ENCODE data around the gene TMEM131.

The TMEM131 gene

DNA sequence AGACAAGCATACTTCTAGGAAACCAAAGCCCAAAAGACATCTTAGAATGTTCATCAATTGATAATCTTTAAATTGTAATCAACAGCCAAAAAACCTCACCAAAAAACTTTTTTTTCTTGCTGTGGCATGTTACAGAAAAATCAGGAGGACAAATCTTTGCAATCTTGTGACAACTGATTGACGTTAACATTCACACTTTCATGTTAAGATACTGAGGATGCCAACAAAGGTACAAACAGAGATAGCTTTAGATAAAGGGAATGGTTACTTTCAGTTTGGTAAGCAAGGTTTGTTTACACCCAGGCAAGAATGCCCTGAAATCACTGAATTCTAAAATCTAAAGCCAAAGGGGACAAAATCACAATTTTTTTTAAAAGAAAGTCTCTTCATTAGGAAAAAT, 190.0 kb downstream of the TMEM131 start:
- no peak for DNase-seq (ENCODE audit: low spot score)

DNA sequence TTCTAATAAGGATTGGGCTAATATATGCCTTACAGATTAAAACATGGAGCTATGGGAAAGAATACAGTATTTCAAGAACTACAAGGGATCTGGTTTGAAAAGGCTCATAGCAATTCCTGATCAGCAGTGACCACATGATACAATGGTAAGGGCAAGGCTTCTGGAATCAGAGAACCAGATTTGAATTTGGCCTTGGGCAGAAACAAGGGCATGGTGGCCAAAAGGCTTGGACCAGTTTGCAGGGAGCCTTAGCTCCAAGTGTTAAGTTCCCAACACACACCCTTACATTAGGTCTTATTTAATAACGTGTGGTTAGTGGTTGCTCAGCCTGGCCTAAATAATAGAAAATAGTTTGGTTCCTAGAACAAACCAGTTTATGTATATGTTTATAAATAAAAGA, 194.7 kb downstream of the TMEM131 start:
- no peak for DNase-seq (ENCODE audit: low spot score)

DNA sequence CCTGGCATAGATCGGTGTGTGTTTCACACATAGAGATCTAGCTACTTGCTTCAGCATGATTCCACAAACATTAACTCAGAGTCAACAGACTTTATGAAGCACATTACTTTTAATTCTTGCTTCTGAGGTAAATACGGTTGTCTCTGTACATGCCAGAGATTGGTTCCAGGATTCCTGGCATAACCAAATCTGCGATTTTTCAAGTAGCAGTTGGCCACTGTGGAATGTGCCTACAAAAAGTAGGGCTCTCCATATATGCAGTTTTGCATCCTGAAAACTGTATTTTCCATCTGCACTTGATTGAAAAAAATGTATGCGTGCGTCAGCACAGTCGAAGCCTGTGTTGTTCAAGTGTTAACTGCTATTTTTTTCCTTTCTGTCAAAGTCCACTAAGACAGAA, 197.3 kb downstream of the TMEM131 start:
- DNase-seq (ENCODE audit: low spot score) = no peak

DNA sequence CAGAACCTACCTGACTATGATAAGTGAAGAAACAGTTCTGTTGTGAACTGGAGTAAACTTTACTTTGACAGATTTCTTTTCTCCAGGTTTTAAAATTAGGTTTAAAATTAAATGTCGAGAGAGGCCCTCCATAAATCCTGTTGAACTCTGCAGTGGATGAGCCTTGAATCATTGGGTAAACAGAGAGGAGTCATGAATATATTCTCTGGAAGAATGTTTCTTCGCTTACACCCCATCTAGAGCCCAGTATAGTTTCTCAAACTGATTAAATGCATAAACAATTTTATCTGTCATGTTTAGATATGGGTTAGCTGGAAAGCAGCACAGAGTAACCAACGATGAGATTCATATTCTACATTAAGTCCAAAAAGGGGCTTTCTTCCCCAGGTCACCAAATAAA, 198.4 kb downstream of the TMEM131 start:
- no peak for DNase-seq (ENCODE audit: low spot score)

DNA sequence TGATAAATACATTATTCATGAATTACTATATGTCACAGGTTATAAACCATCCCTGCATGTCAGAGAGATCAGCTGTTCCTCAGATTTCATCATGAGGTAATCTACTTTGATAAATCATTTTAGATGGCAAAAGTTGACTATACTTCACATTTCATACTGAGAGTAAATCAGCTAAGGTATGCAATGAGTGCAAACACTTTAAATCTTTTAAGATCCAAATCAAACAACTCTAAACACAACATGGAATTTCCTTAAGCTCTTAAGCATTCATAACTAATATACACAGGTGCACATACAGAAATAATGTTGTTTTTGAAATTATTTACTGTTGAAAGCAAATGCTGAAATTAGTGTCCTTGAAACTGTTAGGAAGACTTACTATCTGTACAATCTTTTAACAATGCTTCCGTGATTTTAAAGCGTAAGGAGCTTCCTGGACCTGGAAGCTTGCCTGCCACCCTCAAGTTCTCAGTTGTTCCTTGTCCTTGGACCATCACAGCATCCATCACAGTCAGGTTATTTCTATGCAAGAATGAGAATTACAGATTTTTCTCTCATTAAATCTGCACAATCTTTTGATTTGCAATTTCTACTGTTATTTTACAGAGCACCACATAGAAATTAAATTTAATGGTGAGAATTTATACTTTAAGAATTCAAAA, 199.2 kb downstream of the TMEM131 start:
- DNase-seq (ENCODE audit: low spot score) = no peak

DNA sequence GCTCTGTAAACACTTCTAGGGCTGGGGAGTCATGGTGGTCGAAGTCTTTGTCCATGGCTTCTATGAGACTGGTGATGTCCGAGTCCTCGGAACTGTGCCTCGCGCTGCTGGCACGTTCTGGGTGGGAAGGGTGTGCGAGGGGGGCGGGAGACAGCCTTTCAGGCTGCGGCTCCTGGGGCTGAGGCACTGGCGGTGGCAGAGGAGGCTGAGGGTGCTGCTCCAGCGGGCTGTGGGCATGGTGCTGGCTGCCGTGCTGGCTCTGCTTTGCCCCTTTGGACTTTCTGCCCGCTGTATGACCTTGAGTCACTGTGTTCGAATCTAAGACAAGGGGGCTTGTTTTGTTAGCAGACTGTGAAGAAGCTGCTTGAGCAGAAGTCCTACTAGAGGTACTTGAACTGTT, 203.3 kb downstream of the TMEM131 start:
- DNase-seq (ENCODE audit: low spot score) = no peak

DNA sequence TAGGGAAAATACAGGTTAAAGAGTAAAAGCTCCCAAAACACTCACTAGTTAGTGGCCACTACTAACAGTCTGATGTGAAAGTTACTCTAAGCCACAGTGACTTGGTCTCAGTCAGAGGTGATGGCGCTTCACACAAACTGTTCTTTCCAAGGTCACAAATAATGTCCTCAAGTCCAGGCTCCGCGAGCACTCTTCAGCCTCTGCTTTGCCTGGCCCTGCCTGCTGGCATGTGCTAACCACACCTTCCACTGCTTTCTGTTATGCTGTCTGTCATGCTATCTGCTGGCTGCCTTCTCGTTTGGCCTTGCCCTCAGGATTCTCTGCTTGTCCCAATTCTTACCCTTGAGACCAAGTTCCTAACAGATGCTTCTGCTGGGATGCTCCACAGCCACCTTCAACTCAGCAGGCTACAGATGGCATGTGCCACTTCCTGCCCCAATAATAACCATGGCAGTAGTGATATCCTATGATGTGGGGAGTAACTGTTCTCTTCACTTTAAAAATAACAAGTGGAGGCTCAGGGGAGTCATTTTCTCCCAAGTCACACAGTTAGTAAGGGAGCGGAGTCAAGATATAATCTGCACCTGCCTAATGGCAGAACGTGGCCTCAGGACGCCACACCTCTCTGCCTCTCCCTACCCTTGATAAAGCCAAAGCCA, 206.6 kb downstream of the TMEM131 start:
- DNase-seq (ENCODE audit: low spot score) = no peak

DNA sequence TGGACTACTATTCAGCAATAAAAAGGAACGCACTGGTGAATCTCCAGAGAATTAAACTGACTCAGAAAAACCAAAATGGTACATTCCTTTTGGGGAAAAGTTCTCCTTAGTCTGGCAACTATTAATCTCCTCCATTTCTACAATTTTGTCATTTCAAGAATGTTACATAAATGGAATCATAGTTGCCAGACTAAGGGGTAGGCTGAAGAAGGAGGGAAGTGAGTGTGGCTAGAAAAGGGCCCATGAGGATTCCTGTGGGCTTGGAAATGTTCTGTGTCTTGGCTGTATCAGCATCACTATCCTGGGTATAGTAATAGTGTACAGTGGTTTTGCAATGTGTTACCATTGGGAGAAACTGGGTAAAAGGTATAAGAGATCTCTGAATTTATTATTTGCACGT, 209.9 kb downstream of the TMEM131 start:
- no peak for DNase-seq (ENCODE audit: low spot score)

DNA sequence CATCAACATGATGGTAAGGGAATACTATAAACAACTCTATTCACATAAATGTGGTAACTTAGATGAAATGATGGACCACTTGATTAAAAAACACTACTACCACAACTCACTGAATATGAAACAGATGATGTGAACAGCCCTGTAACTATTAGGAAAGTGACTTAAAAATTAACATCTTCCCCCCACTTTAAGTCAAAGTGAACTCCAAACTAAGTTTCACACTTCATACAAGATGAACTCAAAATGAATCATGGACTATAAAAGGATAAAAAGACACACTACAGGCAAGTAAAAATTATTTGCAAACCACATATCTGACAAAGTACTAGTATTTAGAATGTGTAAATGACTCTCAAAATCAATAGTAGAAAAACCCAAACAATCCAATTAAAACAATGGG, 210.8 kb downstream of the TMEM131 start:
- DNase-seq (ENCODE audit: low spot score) = no peak

DNA sequence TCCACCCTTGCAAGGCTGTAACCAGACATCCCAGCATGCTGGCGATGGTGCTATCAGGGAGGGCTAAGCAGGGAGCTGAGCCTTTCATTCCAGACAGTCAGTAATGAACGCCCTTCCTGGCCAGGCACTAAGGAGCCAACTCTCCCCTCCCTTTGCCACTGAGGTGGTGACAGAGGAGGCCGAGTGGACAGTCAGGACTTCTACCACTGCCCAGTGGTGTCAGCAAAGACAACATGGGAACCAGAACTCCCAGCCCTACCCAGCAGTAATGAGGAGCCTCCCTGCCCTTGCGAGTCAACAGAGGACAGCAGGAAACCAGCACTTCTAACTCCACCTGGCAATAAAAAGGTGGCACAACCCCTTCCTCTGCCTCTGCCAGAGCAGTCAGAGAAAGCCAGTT, 213.8 kb downstream of the TMEM131 start:
- no peak for DNase-seq (ENCODE audit: low spot score)

DNA sequence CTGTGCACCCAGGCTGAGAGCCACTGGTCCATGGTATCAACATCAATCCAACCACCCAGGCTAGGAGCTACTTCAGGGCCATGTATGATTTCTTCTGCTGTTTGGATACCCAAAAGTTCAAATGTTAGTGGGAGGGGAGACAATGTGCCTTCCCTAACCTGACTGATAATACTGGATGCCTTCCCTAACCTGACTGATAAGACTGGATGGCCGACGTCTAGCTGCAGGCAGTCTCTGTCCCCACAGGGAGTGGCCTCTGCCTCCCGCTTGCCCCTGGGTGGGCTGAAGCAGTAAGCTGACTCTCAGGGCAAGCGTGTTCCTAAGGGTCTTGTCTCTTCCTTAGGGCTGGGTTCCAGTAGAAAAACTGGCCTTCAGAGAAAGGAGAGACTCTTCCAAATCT, 216.6 kb downstream of the TMEM131 start:
- no peak for DNase-seq (ENCODE audit: low spot score)

DNA sequence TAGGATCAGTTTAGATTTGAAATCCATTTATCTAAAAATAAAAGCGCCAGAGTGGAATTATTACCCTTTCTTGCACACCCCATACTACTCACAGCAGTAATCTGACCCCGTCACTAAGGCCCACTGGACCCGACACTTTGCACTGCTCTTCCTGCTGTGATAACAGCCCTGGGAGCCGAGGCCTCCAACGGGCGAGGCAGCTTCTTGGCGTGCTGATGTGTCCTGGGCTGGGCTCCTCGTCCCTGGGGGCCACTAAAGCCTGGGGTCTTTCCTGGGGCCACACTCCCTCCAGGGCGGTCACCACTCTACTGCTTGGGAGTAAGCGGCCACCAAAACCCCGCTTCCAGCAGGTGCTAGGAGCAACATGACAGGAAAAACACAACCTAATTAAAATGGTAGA, 220.7 kb downstream of the TMEM131 start:
- DNase-seq (ENCODE audit: low spot score) = no peak

DNA sequence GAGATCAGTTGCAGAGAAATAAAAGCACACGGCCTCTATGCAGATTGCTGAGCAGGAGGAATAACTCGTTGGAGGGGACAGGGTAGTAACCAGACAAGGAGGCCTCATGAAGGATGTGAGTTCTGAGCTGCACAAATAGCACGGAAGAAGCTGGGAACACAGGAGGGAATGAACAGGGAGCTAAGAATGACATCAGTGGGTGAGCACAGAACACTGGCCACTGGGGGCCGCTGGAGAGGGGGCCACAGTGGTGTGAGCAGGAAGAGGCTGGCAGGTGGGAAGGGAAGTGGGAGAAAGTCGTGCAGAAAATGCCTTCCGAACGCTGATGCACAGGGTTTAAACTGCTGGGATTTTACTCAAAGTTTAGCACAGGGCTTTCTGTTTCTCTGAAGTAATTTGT, 221.3 kb downstream of the TMEM131 start:
- no peak for DNase-seq (ENCODE audit: low spot score)

DNA sequence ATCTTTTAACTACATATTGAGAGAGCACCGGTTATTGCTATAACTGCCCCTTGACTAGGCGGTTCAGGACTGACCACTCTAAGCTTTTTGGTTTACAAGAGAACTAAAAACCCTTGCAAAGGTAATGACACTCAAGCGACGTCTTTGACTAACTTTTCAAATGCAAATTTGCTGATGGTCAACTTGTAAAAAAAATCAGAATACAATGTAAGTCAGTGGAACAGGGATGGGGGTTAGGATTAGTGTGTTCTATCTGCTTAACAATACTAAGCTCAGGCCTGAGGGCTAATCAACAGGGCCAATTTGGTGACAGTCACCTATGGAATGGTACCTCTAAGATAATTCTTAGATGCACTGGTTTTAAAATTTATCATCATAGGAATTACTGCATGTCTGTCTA, 225.3 kb downstream of the TMEM131 start:
- DNase-seq (ENCODE audit: low spot score) = no peak

DNA sequence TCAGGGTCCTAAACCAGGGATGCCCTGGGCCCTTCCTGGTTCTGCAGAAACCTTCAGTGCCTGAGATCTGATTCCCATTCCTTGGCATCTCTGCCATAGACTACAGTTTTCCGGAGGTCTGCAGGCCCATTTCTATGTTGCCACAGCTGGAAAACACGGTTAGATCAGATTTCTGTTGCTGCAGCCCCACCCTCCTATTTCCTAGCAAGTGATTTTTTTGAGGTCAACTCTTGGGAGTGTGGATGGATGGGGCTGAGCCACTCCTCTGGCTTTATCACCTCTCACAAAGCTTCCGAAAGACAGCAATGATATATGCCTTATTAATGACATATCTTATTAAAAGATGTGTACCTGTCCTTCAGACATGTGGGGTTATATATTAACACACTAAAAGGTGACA, 226.0 kb downstream of the TMEM131 start:
- no peak for DNase-seq (ENCODE audit: low spot score)

DNA sequence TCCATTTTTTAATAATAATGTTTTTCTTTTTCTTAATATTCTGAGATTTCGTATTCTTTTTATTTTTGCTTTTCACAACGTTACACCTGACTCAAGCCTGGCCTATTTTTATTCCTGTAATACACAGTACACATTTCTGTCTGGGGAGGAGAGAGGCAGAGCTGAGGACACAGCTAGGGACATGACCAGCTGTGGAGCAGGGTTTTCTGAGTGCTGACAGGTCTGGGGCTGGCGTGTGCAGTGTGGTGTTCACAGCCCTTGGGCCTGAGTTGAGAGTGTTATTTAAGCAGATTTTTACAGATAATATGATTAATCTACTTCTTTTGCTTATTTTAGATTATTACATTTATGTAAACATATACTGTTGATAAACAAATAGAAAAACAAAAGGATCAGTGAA, 226.4 kb downstream of the TMEM131 start:
- no peak for DNase-seq (ENCODE audit: low spot score)

DNA sequence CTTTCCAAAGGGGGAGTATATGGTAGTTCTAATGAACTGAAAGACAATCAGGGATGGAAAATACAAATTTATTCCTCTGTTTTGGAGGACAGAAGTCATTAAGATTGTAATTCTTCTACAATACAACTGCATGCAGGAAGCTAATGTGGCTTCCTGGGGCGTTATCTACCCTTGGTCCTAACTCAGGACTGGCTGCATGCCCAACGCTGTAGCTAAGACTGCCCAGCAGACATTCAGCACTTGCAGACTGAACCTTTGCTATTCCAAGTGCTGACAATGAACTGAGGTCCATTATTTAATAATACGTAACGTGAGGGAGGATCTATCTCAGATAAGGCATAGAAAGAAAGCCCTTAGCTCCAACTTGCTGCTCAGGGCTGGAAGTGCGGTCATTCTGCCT, 229.2 kb downstream of the TMEM131 start:
- DNase-seq (ENCODE audit: low spot score) = no peak

DNA sequence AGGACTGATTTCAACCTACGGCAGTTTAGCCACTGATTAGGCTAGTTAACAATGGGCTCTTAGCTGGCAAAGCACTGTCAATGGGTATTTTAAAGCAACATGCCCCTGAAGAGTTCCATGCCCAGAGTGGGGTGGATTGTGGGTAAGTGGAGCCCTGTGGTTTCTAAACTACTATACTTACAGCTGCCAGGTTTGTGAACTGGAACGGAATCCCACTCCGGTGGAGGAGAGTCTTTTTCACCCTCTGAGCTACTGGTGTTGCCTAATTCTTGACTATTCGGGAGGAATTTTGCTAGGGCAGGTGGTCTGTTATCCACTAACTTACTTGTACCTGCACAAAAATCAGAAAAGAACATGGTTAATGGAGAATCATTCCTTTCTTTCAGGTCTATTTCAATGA, 229.8 kb downstream of the TMEM131 start:
- no peak for DNase-seq (ENCODE audit: low spot score)

DNA sequence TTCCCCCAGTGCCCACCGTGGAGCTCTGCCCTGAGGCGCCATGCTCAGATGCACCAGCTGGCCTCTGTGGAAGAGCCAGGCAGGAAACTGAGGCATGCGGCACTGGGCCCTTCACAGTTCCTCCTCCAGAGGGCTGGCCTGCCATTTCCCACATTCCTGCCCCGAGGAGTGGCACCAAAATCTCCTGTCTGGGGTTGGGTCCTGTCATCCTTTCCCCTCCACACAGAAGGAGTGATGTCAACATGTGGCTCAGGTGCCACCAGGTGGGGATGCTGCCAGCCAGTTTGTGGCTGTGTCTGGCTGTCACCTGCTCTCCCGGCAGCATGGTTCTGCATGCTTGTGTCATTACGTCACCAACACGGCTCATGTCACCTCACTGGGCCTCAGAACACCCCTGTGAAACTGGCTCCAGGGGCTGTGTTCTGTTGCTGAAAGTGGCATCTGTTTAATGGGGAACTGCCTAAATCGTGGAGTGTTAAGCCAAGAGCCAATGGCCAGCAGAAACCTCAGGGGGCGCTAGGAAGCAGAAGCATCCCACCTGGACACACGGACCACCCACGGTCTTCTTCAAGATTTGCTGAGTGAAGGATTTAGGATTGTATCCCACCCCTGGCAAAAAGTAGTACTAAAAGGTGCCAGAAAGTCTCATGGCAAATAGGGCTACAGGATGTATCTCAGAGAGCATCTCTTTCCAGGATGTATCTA, 231.0 kb downstream of the TMEM131 start:
- no peak for DNase-seq (ENCODE audit: low spot score)

DNA sequence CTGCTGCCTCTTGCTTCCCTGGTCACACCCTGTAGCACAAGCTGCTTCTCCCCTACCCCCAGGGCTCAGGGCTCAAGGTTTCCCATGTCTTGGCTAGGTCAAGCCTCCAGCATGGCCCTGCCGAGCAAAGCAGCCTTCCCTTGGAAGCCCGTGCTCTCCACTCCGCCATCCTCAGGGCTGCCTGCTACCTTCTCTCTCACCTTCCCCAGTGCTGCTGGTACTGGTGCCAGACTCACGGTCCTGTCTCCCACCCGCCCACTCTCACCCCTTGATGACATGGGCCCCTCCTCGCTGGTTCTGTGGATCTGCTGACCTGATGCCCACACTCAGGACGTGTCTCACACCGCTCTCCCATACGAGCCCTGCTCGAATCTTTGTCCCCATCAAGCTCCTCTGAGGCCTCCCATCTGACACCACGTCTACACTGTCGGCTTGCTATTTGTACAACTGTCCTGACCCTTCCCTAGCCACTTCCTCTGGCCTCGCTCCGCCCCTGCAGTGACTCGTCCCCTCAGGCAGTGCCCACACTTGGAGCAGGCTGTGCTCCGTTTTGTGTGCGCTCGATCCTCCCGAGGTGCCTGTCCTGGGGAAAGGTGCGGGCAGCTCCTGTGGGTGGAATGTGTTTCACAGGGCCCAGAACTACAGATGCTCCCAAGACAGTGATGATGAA, 232.4 kb downstream of the TMEM131 start:
- DNase-seq (ENCODE audit: low spot score) = no peak

DNA sequence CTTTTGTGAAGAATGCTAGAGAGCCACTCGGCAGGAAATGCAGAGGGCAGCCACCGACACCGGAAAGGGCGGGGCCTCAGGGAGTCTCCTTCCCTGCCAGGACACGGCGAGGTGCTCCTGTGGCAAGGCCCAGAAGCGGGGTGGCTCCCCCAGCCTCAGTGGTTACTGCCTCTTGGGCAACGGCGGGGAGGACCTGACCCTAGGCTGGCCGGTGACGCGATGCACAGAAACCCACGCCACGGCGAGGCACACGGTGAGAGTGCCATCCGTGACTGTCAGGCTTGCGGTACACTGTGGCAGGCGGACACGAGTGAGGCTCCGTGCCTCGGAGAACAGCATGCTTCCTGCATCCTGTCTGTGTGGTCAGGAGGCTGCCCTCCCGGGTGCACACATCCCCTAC, 234.6 kb downstream of the TMEM131 start:
- DNase-seq (ENCODE audit: low spot score) = no peak

DNA sequence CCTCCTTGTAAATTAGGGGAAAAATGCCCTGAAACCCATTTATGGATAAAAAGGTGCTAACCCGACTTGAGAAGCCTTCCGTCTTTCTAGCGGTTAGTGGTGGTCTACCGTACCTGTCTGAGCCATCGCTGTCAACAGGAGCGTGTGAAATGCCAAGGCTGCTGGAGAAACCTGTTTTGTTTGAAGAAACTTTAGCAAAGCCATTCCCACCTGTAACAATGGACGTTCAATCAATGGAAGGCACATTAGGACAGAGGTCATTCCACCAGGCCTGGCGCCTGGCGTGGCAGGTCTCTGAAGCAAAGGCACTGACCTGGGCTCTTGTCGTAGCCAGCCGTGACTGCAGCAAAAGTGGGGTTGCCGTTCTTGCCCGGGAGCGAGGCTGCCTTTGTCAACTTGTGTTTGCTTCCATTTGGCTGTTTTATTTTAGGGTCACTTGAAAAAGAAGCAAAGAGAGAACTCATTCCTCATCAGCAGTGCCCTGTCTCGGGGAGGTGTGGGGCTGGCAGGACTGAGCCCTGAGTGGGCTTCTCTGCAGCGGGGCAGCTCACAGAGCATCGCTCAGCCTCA, 235.2 kb downstream of the TMEM131 start:
- no peak for DNase-seq (ENCODE audit: low spot score)
